ENCODE measurements around the gene ZNRF2.
"Not testable (repeated sequence)": the region's sequence is repeated elsewhere in the genome, so short reads cannot be mapped to it uniquely, and the experiment has no call there.

Gene ZNRF2

DNA sequence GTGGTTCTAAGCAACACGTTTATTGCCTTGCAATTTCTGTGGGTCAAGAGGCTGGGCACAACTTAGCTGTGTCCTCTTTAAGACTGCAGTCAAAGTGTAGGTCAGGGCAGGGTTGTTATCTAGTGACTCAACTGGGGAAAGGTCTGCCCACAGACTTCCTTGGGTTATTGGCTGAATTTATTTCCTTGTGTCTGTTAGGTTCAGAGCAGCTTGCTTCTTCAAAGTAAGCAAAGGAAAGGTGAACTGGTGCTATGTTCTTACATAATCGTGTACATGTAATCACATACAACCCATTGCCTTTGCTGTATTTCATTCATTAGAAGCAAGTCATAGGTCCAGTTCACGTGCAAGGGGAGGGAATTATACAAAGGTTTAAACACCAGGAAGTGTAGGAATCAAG lies 5.9 kb downstream of the ZNRF2 start:
- peaks cover 57% of the 10 kb centered on the region for H3K4me1 Mint-ChIP-seq (ENCODE audit: low read depth)
- H3K27me3 Mint-ChIP-seq (ENCODE audit: low read depth); H3K27ac Mint-ChIP-seq: not testable (repeated sequence)
- H3K9me3 Mint-ChIP-seq = peaks cover 12% of the 10 kb centered on the region
- H3K4me3 Mint-ChIP-seq = peak overlapping the region; percentile 52
- peaks cover 35% of the 10 kb centered on the region for H3K36me3 Mint-ChIP-seq (ENCODE audit: low read depth)

- not testable (repeated sequence) for H3K27me3 Mint-ChIP-seq (ENCODE audit: low read depth); H3K4me3 Mint-ChIP-seq; H3K9me3 Mint-ChIP-seq; H3K27ac Mint-ChIP-seq
- Mint-ChIP-seq H3K4me1 (ENCODE audit: low read depth) (peaks cover 46% of the 10 kb centered on the region), H3K36me3 (ENCODE audit: low read depth) (peaks cover 23% of the 10 kb centered on the region)
Observed at GRCh38 chr7:30292416-30293038, 8.1 kb downstream of the ZNRF2 start.

DNA sequence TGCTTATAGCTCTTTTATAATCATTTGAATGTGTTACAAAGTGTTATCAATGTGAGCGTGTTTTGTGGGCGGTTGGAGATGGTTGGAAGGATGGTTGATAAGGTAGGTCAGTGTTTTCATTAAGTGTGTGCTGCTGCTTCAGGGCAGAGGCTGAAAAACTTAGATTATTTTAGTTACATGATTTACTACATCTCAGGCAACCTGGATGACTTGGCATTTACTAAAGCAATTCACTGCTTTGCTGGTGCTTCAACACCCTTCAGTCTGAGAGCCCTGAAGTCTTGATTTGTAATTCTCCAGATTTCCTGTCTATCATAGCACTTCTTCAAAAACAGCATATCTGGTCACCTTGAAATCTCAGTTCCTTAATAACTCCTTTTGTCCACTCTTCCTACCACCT lies 11.9 kb downstream of the ZNRF2 start:
- not testable (repeated sequence) for H3K9me3 Mint-ChIP-seq; H3K27ac Mint-ChIP-seq; H3K4me3 Mint-ChIP-seq; H3K27me3 Mint-ChIP-seq (ENCODE audit: low read depth)
- peaks cover 19% of the 10 kb centered on the region for H3K4me1 Mint-ChIP-seq (ENCODE audit: low read depth)
- peaks cover 13% of the 10 kb centered on the region for H3K36me3 Mint-ChIP-seq (ENCODE audit: low read depth)

DNA sequence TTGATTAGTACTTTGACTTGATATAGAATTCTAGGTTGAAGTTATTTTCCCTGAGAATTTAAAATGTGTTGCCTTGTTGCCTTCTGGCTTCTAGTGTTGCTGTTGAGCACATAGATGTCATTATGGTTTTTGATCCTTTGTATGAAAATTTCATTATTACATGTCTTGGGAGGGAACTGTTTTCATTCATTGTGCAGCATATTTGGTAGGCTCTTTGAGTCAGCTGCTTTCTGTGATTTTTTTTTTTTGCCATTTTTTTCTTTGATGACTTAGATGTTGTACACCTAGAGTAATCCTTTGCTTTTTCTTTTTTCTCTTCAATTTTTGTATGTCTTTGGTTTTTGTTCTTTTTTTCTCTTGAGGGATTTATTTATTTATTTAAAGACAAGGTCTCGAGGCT lies 13.1 kb downstream of the ZNRF2 start:
- not testable (repeated sequence) for H3K27ac Mint-ChIP-seq; H3K36me3 Mint-ChIP-seq (ENCODE audit: low read depth); H3K4me3 Mint-ChIP-seq; H3K27me3 Mint-ChIP-seq (ENCODE audit: low read depth); H3K9me3 Mint-ChIP-seq
- peaks cover 13% of the 10 kb centered on the region for H3K4me1 Mint-ChIP-seq (ENCODE audit: low read depth)

DNA sequence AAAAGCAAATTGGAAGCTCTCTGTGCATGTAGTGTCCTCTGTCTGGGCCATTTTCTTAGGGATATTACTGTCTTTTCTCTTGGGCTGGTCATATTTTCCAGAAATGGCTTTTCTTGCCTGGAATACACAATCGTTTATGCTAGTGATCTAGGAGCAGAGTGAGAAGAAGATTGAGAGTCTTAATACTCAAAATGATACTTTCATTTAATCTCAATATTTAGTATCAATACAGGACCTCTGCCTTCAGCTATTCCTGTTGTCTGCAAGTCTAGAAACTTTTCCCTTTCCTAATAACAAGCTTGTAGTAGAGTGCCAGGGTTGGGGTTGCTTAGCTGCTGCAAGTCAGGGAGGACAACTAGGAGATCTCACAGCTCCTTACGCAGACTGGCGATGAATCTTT lies 14.0 kb downstream of the ZNRF2 start:
- H3K36me3 Mint-ChIP-seq (ENCODE audit: low read depth); H3K4me3 Mint-ChIP-seq; H3K27me3 Mint-ChIP-seq (ENCODE audit: low read depth); H3K4me1 Mint-ChIP-seq (ENCODE audit: low read depth); H3K9me3 Mint-ChIP-seq; H3K27ac Mint-ChIP-seq: not testable (repeated sequence)

DNA sequence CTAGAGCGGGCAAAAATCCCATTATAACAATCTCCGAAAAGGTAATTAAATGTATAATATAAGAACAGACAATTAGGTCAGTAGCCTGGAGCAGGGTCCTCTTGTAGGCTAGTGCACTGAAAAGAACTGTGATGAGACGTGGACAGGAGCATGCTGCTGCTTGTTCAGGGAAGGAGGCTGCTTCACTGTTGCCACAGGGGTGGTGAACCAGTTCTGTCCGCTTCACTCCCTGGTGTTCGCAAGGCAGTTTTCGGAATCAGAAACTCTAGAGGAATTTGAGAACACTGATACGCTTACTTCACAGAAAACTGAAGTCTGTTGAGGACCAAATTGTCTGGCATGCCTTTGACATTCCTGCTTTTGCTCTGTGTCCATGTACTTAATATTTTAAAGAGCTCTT lies 17.4 kb downstream of the ZNRF2 start:
- Mint-ChIP-seq H3K36me3 (ENCODE audit: low read depth) (peaks cover 2% of the 10 kb centered on the region), H3K9me3 (no peaks in the 10 kb centered on the region), H3K27ac (no peak overlapping the region), H3K27me3 (ENCODE audit: low read depth) (no peaks in the 10 kb centered on the region), H3K4me1 (ENCODE audit: low read depth) (peaks cover 16% of the 10 kb centered on the region), H3K4me3 (no peak overlapping the region)

DNA sequence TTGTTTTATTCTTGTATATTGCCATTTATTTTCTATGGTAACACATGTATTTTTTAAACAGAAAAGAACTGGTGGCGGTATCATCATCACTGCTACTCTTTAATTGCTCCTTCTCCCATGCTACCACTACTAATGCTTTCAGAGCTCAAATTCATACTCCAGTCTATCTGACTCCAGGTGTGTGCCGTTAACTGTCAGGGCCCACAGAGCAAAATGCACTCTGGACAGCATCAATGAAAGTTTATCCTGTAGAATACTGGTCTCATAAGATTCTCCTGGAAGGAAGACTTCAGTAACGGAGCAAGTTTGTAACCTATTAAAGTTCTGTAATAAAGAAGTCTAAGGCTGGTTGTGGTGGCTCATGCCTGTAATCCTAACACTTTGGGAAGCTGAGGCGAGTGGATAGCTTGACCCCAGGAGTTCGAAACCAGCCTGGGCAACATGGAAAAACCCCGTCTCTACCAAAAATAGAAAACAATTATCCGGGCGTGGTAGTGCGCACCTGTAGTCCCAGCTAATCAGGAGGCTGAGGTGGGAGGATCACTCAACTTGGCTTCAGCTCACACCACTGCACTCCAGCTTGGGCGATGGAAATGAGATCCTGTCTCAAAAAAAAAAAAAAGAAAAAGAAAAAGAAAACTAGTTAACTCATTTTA lies 18.4 kb downstream of the ZNRF2 start:
- peaks cover 19% of the 10 kb centered on the region for H3K4me1 Mint-ChIP-seq (ENCODE audit: low read depth)
- H3K9me3 Mint-ChIP-seq = no peaks in the 10 kb centered on the region
- H3K36me3 Mint-ChIP-seq (ENCODE audit: low read depth) = no peaks in the 10 kb centered on the region
- no peak overlapping the region for H3K27ac Mint-ChIP-seq
- H3K4me3 Mint-ChIP-seq = no peak overlapping the region
- H3K27me3 Mint-ChIP-seq (ENCODE audit: low read depth) = no peaks in the 10 kb centered on the region

- Mint-ChIP-seq H3K36me3 (ENCODE audit: low read depth) (no peaks in the 10 kb centered on the region), H3K27ac (no peak overlapping the region), H3K9me3 (no peaks in the 10 kb centered on the region), H3K4me1 (ENCODE audit: low read depth) (peaks cover 21% of the 10 kb centered on the region), H3K4me3 (no peak overlapping the region), H3K27me3 (ENCODE audit: low read depth) (no peaks in the 10 kb centered on the region)
Observed at GRCh38 chr7:30303312-30304039, 19.1 kb downstream of the ZNRF2 start.

- Mint-ChIP-seq H3K4me3 (no peak overlapping the region), H3K9me3 (no peaks in the 10 kb centered on the region), H3K4me1 (ENCODE audit: low read depth) (peaks cover 21% of the 10 kb centered on the region)
Observed at GRCh38 chr7:30304177-30304884, 19.9 kb downstream of the ZNRF2 start.

GRCh38 chr7:30306976-30307375 lies 22.6 kb downstream of the ZNRF2 start:
- Mint-ChIP-seq H3K4me3 (peak overlapping the region; percentile 30), H3K36me3 (ENCODE audit: low read depth) (no peaks in the 10 kb centered on the region), H3K27me3 (ENCODE audit: low read depth) (no peaks in the 10 kb centered on the region), H3K9me3 (no peaks in the 10 kb centered on the region), H3K27ac (no peak overlapping the region), H3K4me1 (ENCODE audit: low read depth) (peaks cover 25% of the 10 kb centered on the region)

More at GRCh38 chr7:30304177-30304884, 19.9 kb downstream of the ZNRF2 start:
- H3K36me3 Mint-ChIP-seq (ENCODE audit: low read depth) = no peaks in the 10 kb centered on the region
- no peaks in the 10 kb centered on the region for H3K27me3 Mint-ChIP-seq (ENCODE audit: low read depth)
- H3K27ac Mint-ChIP-seq = no peak overlapping the region

DNA sequence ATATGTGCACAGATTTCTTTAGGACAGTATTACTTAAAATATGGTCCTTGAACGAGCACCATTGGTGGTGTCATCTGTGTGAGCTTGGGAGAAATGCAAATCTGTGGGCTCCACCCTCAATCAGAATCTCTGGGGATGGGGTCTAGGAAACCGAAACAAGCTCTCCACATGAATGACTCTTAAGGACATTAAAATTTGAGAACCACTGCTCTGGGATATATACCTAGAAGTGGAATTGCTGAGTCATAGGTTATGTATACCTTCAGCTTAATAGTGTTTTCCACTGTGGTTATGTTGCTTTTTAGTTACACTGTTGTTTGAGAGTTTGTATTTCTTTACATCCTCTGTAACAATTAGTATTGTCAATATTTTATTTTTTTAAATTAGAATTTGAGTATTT lies 24.0 kb downstream of the ZNRF2 start:
- no peak overlapping the region for H3K4me3 Mint-ChIP-seq
- no peaks in the 10 kb centered on the region for H3K9me3 Mint-ChIP-seq
- H3K4me1 Mint-ChIP-seq (ENCODE audit: low read depth) = peaks cover 28% of the 10 kb centered on the region
- no peaks in the 10 kb centered on the region for H3K27me3 Mint-ChIP-seq (ENCODE audit: low read depth)
- H3K36me3 Mint-ChIP-seq (ENCODE audit: low read depth) = no peaks in the 10 kb centered on the region
- no peak overlapping the region for H3K27ac Mint-ChIP-seq

GRCh38 chr7:30309302-30309701 lies 24.9 kb downstream of the ZNRF2 start:
- no peaks in the 10 kb centered on the region for H3K27me3 Mint-ChIP-seq (ENCODE audit: low read depth)
- H3K27ac Mint-ChIP-seq = no peak overlapping the region
- H3K9me3 Mint-ChIP-seq = no peaks in the 10 kb centered on the region
- H3K4me1 Mint-ChIP-seq (ENCODE audit: low read depth) = peaks cover 24% of the 10 kb centered on the region
- H3K36me3 Mint-ChIP-seq (ENCODE audit: low read depth) = no peaks in the 10 kb centered on the region
- no peak overlapping the region for H3K4me3 Mint-ChIP-seq

DNA sequence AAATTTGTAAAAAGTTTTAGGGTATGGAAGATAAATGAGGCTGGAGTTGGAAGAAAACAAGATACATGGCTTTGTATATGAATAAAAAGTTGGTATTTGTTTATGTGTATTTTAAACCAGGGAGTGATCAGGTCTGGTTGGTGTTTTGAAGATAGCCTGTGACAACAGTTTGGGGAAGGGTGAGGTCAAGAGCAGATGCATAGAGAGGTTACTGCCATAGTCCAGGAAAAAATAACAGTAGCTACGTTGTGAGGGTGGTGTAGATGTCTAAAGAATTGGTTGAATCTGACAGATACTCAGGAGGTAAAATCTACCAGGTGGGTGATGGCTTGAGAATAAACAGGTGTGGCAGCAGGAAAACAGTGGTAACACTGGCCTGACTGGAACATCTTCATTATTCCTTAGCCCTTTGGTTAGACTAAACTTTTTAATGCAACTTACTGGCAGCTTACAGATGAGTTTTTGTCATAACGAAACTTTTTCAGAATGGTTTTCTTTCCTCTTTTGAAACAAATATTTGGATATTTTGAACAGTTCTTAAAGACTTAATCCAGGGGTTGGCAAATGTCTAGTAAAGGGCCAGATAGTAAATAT lies 25.5 kb downstream of the ZNRF2 start:
- H3K4me1 Mint-ChIP-seq (ENCODE audit: low read depth) = peaks cover 24% of the 10 kb centered on the region
- H3K36me3 Mint-ChIP-seq (ENCODE audit: low read depth) = no peaks in the 10 kb centered on the region
- peak overlapping the region; percentile 15 for H3K27ac Mint-ChIP-seq
- H3K9me3 Mint-ChIP-seq = no peaks in the 10 kb centered on the region
- no peak overlapping the region for H3K4me3 Mint-ChIP-seq
- no peaks in the 10 kb centered on the region for H3K27me3 Mint-ChIP-seq (ENCODE audit: low read depth)

DNA sequence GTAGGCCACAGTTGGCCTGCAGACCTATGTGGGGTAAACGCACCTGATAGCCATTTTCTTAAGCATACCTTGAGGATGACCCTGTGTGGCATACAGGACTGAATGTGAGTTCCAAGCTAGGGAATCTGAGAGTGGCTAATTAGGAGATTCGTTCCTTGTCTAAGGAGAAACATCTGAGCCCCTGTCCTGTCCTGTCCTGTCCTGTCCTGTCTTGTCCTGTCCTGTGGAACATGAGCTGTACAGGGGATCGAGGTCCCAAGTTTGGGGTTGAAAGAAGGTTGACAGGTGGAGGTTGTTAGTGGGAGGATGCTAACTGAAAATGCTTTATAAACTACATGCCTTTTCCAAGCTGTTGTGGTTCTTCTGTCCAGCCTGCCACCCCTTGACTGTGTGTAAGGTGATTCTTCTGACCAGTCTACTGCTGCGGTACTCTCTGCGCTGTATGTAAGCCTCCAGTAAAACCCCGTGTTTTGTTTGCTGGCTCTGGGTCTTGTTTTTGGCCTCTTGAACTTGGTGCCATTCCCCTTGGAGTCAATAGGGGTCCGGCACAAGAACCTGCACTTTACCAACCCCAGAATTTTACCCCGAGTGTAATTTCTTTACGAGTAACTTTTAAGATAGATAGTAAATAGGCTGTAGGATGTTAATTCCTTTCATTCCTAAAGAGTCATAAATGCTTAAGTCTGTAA lies 26.4 kb downstream of the ZNRF2 start:
- Mint-ChIP-seq H3K4me1 (ENCODE audit: low read depth) (peaks cover 26% of the 10 kb centered on the region), H3K4me3 (no peak overlapping the region), H3K36me3 (ENCODE audit: low read depth) (no peaks in the 10 kb centered on the region), H3K9me3 (no peaks in the 10 kb centered on the region), H3K27me3 (ENCODE audit: low read depth) (no peaks in the 10 kb centered on the region), H3K27ac (no peak overlapping the region)
